ENCODE data around the gene ZDHHC24. TPM values are rescaled to one million over a fixed set of nuclear protein-coding genes. Genes with fewer than 3 reads are reported as not detected.

Gene ZDHHC24
- total and polyA plus RNA-seq, 10 of the 15 experiments (the other 5 are each of a cell fraction or from before 2014, with no cell fraction given): 0.86 to 17.5 (median 6.8) TPM

- FAIRE-seq (no peak), DNase-seq (ENCODE audit: low read depth, low spot score) (no peak), ATAC-seq (no peak)
- no peaks in the 10 kb centered on the region for H3K9me3 ChIP-seq (replicated peaks; ENCODE audit: control insufficient read depth, insufficient read depth, low read length)
- no peak for TF ChIP-seq STAT1 (conservative IDR thresholded peaks at IDR 0.05)
- no peak for TF ChIP-seq RBBP5 (conservative IDR thresholded peaks at IDR 0.05)
- TF ChIP-seq PBX3 (IDR thresholded peaks at IDR 0.05; ENCODE audit: insufficient replicate concordance, low read depth, low read length): no peak
- TF ChIP-seq MEF2A (IDR thresholded peaks at IDR 0.05; ENCODE audit: insufficient read depth, low read depth, low read length): no peak
- TF ChIP-seq CBX3 (IDR thresholded peaks at IDR 0.05; ENCODE audit: borderline replicate concordance, low read depth): no peak
- no peak for TF ChIP-seq E4F1 (IDR thresholded peaks at IDR 0.05; ENCODE audit: borderline replicate concordance, partially characterized antibody)
- TF ChIP-seq LARP7 (IDR thresholded peaks at IDR 0.05): no peak
- TF ChIP-seq NR2F1 (conservative IDR thresholded peaks at IDR 0.05): no peak
- no peak for TF ChIP-seq JUNB (IDR thresholded peaks at IDR 0.05)
- TF ChIP-seq HCFC1 (IDR thresholded peaks at IDR 0.05; ENCODE audit: low read length): no peak
- no peak for TF ChIP-seq RELB (IDR thresholded peaks at IDR 0.05; ENCODE audit: low read depth)
- TF ChIP-seq SMARCA5 (IDR thresholded peaks at IDR 0.05): no peak
- TF ChIP-seq GABPA (IDR thresholded peaks at IDR 0.05; ENCODE audit: low read depth): no peak
- 66% methylated on average over 15 of the region's 15 CpGs for WGBS (ENCODE audit: insufficient coverage, insufficient replicate concordance, low lambda C conversion rate, missing lambda C conversion rate)
- H3K27ac ChIP-seq (ENCODE audit: control insufficient read depth, insufficient read depth): no peak overlapping the region
- intact Hi-C loops (cut with micrococcal nuclease; ENCODE audit: unreplicated experiment) (no loop called here), in situ Hi-C loops (cut with MboI) (no loop called here)
- peak overlapping the region; percentile 75; the same call in 1 of the 2 replicates for H3K4me2 ChIP-seq (ENCODE audit: control insufficient read depth, insufficient read depth)
- no peaks in the 10 kb centered on the region for H3K79me2 ChIP-seq (ENCODE audit: control insufficient read depth, insufficient read depth, low read length)
- ChIA-PET POLR2A (interaction anchor here (1.2 kb wide), 2 partner anchors 26 to 111 kb away, joined by 3 read pairs; no protein-coding TSS in a partner anchor), SMC1A (ENCODE audit: uncharacterized antibody, unreplicated experiment) (interaction anchor here (1.4 to 1.9 kb wide), 2 partner anchors 10 to 22 kb away, joined by 3 to 4 read pairs; partner anchors contain the start of gene ZDHHC24), RAD21 (ENCODE audit: unreplicated experiment) (no interaction called here), CTCF (interaction anchor here (0.7 to 2.5 kb wide), 3 partner anchors 12 to 110 kb away, joined by 3 to 10 read pairs (median 4); partner anchors contain the start of genes CCDC87, CCS and RBM4B)
- BruUV-seq (replicated peaks): no TSS peak
- no peaks in the 10 kb centered on the region for H3K4me1 ChIP-seq (ENCODE audit: control insufficient read depth, insufficient read depth, low read length)
- no peaks in the 10 kb centered on the region for H4K20me1 ChIP-seq (ENCODE audit: control insufficient read depth, insufficient read depth)
- H3K9ac ChIP-seq (ENCODE audit: control insufficient read depth, insufficient read depth, low read length): no peak overlapping the region
- H2AFZ ChIP-seq (ENCODE audit: control insufficient read depth, low read depth, low read length): no peak overlapping the region
- no peaks in the 10 kb centered on the region for H3K36me3 ChIP-seq (ENCODE audit: control insufficient read depth in 2 of 2, insufficient read depth in 2 of 2, low read length in 1 of 2)
- H3K27me3 ChIP-seq (replicated peaks in 1 of 2; ENCODE audit: control insufficient read depth in 2 of 2, insufficient read depth in 2 of 2, low read length in 1 of 2): peaks cover 0 to 6% of the 10 kb centered on the region in 2 experiments; a peak in 3 of 4 replicates
- H3K4me3 ChIP-seq: no peak overlapping the region; the same call in 1 of the 2 replicates
Observed at GRCh38 chr11:66567787-66568123, 21.9 kb upstream of the ZDHHC24 start.

All from GM12878 (cell line).